HepG2 (cell line): ENCODE data around the gene SPPL2B. TPM values are rescaled to one million over a fixed set of nuclear protein-coding genes. Genes with fewer than 3 reads are reported as not detected.

Source experiments
- MXD3 ChIP-seq: IDR thresholded peaks from 2 replicates; pipeline ENCODE4 v1.6.1; 2016; ENCODE audit warnings: mild to moderate bottlenecking, missing biosample characterization, missing genetic modification reagents
- MXD4 ChIP-seq: IDR thresholded peaks from 2 replicates; pipeline ENCODE4 v1.6.1; 2016; ENCODE audit warnings: mild to moderate bottlenecking, missing biosample characterization, missing genetic modification reagents
- MXI1 ChIP-seq: IDR thresholded peaks from 3 replicates; pipeline ENCODE4 v1.6.1; 2012; ENCODE audit warnings: low read depth, low read length, inconsistent platforms, borderline replicate concordance
- RNF2 ChIP-seq: fragments of 450-650 bp; conservative IDR thresholded peaks from 2 replicates; pipeline ENCODE4 v1.6.1; 2016; ENCODE audit warnings: low read depth
- SOX13 ChIP-seq, 3 experiments: fragments of 450-650 bp in 1 of 3; sonication (generic) in 1 of 3; formaldehyde crosslinking in 1 of 3; IDR thresholded peaks in 2 of 3; conservative IDR thresholded peaks in 1 of 3; 2 replicates each; pipeline versions ENCODE4 v1.5.0 to v1.6.1; 2016 to 2020; ENCODE audit warnings: antibody characterized with exemption in 1 of 3, mild to moderate bottlenecking in 1 of 3, missing compliant biosample characterization in 1 of 3, missing genetic modification reagents in 1 of 3, moderate library complexity in 1 of 3
- TERF1 ChIP-seq: sonication (generic); formaldehyde crosslinking; IDR thresholded peaks from 2 replicates; pipeline ENCODE4 v1.8.0; 2022; ENCODE audit warnings: mild to moderate bottlenecking, missing genetic modification reagents, moderate library complexity
- ZNF12 ChIP-seq: sonication (generic); formaldehyde crosslinking; IDR thresholded peaks from 2 replicates; pipeline ENCODE4 v1.5.0; 2020; ENCODE audit warnings: missing genetic modification reagents
- ZNF501 ChIP-seq: sonication (generic); formaldehyde crosslinking; IDR thresholded peaks from 2 replicates; pipeline ENCODE4 v1.5.1; 2020; ENCODE audit warnings: mild to moderate bottlenecking, moderate library complexity, missing genetic modification reagents
- ZNF614 ChIP-seq: IDR thresholded peaks from 2 replicates; pipeline ENCODE4 v1.6.1; 2018; ENCODE audit warnings: missing biosample characterization, missing genetic modification reagents, inconsistent platforms, borderline replicate concordance
- ZNF670 ChIP-seq: sonication (generic); formaldehyde crosslinking; IDR thresholded peaks from 2 replicates; pipeline ENCODE4 v1.8.0; 2022; ENCODE audit warnings: mild to moderate bottlenecking, missing genetic modification reagents, borderline replicate concordance
- ZNF747 ChIP-seq: sonication (generic); formaldehyde crosslinking; IDR thresholded peaks from 2 replicates; pipeline ENCODE4 v1.8.1; 2023; ENCODE audit warnings: missing genetic modification reagents, mild to moderate bottlenecking, borderline replicate concordance
- polyA plus RNA-seq, 8 experiments: library from polyadenylated mRNA; depleted of rRNA in 3 of 8; stranded (reverse) in 7 of 8; unstranded in 1 of 8; fragments of >200 nt; fragmentation: Illumina TruSeq in 4 of 8; extraction: Trizol in 4 of 8; gene quantifications; 2 replicates each; pipeline versions ENCODE4 v1.2.1 to v1.2.3, GENCODE V29; 2011 to 2016; ENCODE audit warnings: low read depth in 4 of 8, missing spikeins in 1 of 8, mixed read lengths in 1 of 8; ENCODE audit not compliant: insufficient read depth in 1 of 8
- total RNA-seq, 5 experiments: library from RNA; depleted of rRNA; stranded (reverse); fragments of >200 nt; fragmentation: Illumina TruSeq; extraction: Trizol; gene quantifications; 2 replicates each; pipeline ENCODE4 v1.2.3, GENCODE V29; 2016; ENCODE audit warnings: low read depth in 1 of 5
- TF ChIP-seq, protein P1 (sequence below): sonication (generic); formaldehyde crosslinking; IDR thresholded peaks from 2 replicates; pipeline ENCODE4 v1.4.0; 2020; ENCODE audit warnings: missing genetic modification reagents
- TF ChIP-seq, protein P2 (sequence below): sonication (generic); formaldehyde crosslinking; IDR thresholded peaks from 2 replicates; pipeline ENCODE4 v1.8.0; 2022; ENCODE audit warnings: mild to moderate bottlenecking, missing genetic modification reagents, moderate library complexity
- TF ChIP-seq, protein P3 (sequence below): sonication (generic); formaldehyde crosslinking; IDR thresholded peaks from 2 replicates; pipeline ENCODE4 v1.8.0; 2022; ENCODE audit warnings: mild to moderate bottlenecking, missing genetic modification reagents

SPPL2B gene
- total and polyA plus RNA-seq, 2 of the 13 experiments (the other 11 are each of a cell fraction or from before 2014, with no cell fraction given): 14.9 to 15.2 TPM

GRCh38 chr19:2385053-2385721 is 56.7 kb downstream of the SPPL2B start (continued):
- TF ChIP-seq TERF1 (CRISPR knock-in tag): no peak
- no peak for TF ChIP-seq SOX13 (IDR thresholded peaks at IDR 0.05)
- 0 out of 4 replicates have a peak, but pooled peaks of 1 of the 2 experiments have one; percentile 7 for TF ChIP-seq SOX13 (CRISPR knock-in tag; conservative IDR thresholded peaks at IDR 0.05 in 1 of 2, IDR thresholded peaks at IDR 0.05 in 1 of 2)
- TF ChIP-seq, protein P1, sequence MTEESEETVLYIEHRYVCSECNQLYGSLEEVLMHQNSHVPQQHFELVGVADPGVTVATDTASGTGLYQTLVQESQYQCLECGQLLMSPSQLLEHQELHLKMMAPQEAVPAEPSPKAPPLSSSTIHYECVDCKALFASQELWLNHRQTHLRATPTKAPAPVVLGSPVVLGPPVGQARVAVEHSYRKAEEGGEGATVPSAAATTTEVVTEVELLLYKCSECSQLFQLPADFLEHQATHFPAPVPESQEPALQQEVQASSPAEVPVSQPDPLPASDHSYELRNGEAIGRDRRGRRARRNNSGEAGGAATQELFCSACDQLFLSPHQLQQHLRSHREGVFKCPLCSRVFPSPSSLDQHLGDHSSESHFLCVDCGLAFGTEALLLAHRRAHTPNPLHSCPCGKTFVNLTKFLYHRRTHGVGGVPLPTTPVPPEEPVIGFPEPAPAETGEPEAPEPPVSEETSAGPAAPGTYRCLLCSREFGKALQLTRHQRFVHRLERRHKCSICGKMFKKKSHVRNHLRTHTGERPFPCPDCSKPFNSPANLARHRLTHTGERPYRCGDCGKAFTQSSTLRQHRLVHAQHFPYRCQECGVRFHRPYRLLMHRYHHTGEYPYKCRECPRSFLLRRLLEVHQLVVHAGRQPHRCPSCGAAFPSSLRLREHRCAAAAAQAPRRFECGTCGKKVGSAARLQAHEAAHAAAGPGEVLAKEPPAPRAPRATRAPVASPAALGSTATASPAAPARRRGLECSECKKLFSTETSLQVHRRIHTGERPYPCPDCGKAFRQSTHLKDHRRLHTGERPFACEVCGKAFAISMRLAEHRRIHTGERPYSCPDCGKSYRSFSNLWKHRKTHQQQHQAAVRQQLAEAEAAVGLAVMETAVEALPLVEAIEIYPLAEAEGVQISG (CRISPR knock-in tag): peak; percentile 12; the same call in 1 of the 2 replicates
- TF ChIP-seq ZNF747 (CRISPR knock-in tag): peak; percentile 27; the same call in 1 of the 2 replicates
- 0 out of 2 replicates have a peak, but pooled peaks have one; percentile 18 for TF ChIP-seq ZNF501 (CRISPR knock-in tag)
- TF ChIP-seq, protein P2, sequence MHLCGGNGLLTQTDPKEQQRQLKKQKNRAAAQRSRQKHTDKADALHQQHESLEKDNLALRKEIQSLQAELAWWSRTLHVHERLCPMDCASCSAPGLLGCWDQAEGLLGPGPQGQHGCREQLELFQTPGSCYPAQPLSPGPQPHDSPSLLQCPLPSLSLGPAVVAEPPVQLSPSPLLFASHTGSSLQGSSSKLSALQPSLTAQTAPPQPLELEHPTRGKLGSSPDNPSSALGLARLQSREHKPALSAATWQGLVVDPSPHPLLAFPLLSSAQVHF (CRISPR knock-in tag): no peak
- 0 out of 2 replicates have a peak, but pooled peaks have one; percentile 51 for TF ChIP-seq ZNF614 (CRISPR knock-in tag)
- peak; percentile 88; the same call in 1 of the 3 replicates for TF ChIP-seq MXI1
- TF ChIP-seq MXD3: no peak
- TF ChIP-seq ZNF12 (CRISPR knock-in tag): no peak
- TF ChIP-seq, protein P3, sequence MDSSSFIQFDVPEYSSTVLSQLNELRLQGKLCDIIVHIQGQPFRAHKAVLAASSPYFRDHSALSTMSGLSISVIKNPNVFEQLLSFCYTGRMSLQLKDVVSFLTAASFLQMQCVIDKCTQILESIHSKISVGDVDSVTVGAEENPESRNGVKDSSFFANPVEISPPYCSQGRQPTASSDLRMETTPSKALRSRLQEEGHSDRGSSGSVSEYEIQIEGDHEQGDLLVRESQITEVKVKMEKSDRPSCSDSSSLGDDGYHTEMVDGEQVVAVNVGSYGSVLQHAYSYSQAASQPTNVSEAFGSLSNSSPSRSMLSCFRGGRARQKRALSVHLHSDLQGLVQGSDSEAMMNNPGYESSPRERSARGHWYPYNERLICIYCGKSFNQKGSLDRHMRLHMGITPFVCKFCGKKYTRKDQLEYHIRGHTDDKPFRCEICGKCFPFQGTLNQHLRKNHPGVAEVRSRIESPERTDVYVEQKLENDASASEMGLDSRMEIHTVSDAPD (CRISPR knock-in tag): no peak
- TF ChIP-seq RNF2: peak; percentile 81; the same call in 1 of the 2 replicates
- 0 out of 2 replicates have a peak, but pooled peaks have one; percentile 38 for TF ChIP-seq MXD4 (CRISPR knock-in tag)
- TF ChIP-seq ZNF670 (CRISPR knock-in tag): no peak
